NCI-H187 (cell line): ENCODE data around the gene COLQ.
"Not testable (repeated sequence)": the region's sequence is repeated elsewhere in the genome, so short reads cannot be mapped to it uniquely, and the experiment has no call there.

Experiments
- DNase-seq, 2 experiments: peaks; one replicate each; lab custom pipeline; 2025; lab: John Stamatoyannopoulos, UW

The COLQ gene

GRCh38 chr3:15521573-15521965 lies at the start of gene COLQ:
TSS of gene COLQ (minus strand) at chr3:15521706. CDS start at chr3:15521625, 81 bp downstream.
- no peak for DNase-seq

- no peak for DNase-seq
Observed at GRCh38 chr3:15563190-15563589, 41.7 kb upstream of the COLQ start.

GRCh38 chr3:15562560-15562959 lies 41.1 kb upstream of the COLQ start:
- no peak for DNase-seq

GRCh38 chr3:15558581-15558980 lies 37.1 kb upstream of the COLQ start:
- no peak for DNase-seq

GRCh38 chr3:15557511-15557946 lies 36.0 kb upstream of the COLQ start:
- no peak for DNase-seq

- no peak for DNase-seq
Observed at GRCh38 chr3:15556512-15556911, 35.0 kb upstream of the COLQ start.

- DNase-seq: no peak
Observed at GRCh38 chr3:15553749-15554148, 32.2 kb upstream of the COLQ start.

- DNase-seq: no peak
Observed at GRCh38 chr3:15551902-15552301, 30.4 kb upstream of the COLQ start.

- no peak for DNase-seq
Observed at GRCh38 chr3:15549846-15550245, 28.3 kb upstream of the COLQ start.

GRCh38 chr3:15542614-15543013 lies 21.1 kb upstream of the COLQ start:
- no peak for DNase-seq

- DNase-seq: no peak
Observed at GRCh38 chr3:15541371-15541770, 19.9 kb upstream of the COLQ start.

- no peak for DNase-seq
Observed at GRCh38 chr3:15539066-15539465, 17.6 kb upstream of the COLQ start.

GRCh38 chr3:15538345-15538744 lies 16.8 kb upstream of the COLQ start:
- no peak for DNase-seq

- DNase-seq: no peak
Observed at GRCh38 chr3:15536856-15537255, 15.3 kb upstream of the COLQ start.

- DNase-seq: no peak
Observed at GRCh38 chr3:15535732-15536131, 14.2 kb upstream of the COLQ start.

- DNase-seq: not testable (repeated sequence)
Observed at GRCh38 chr3:15532614-15533013, 11.1 kb upstream of the COLQ start.

GRCh38 chr3:15531346-15531745 lies 9.8 kb upstream of the COLQ start:
- no peak for DNase-seq

- DNase-seq: no peak
Observed at GRCh38 chr3:15528854-15529537, 7.5 kb upstream of the COLQ start.

- DNase-seq: no peak
Observed at GRCh38 chr3:15527031-15527459, 5.5 kb upstream of the COLQ start.

- no peak for DNase-seq
Observed at GRCh38 chr3:15525790-15526189, 4.3 kb upstream of the COLQ start.

- no peak for DNase-seq
Observed at GRCh38 chr3:15523660-15524417, 2.3 kb upstream of the COLQ start.

- DNase-seq: no peak
Observed at GRCh38 chr3:15522016-15522415, 510 bp upstream of the COLQ start.

GRCh38 chr3:15520804-15521572 lies 518 bp downstream of the COLQ start:
- DNase-seq: no peak
